Fibroblast of villous mesenchyme (primary cell): ENCODE results near the gene SNCG. TPM values are rescaled to one million over a fixed set of nuclear protein-coding genes. Genes with fewer than 3 reads are reported as not detected.
"Not testable (repeated sequence)": the region's sequence is repeated elsewhere in the genome, so short reads cannot be mapped to it uniquely, and the experiment has no call there.

Experiments used
- DNase-seq: peaks from one replicate; pipeline ENCODE4 v3.0.0-alpha.2; 2010; ENCODE audit warnings: low read depth
- H3K4me3 ChIP-seq: 2 replicates; pipeline ENCODE4 v1.5.1; 2011; ENCODE audit warnings: low read depth, mild to moderate bottlenecking, low read length
- total RNA-seq: library from RNA; depleted of rRNA; stranded (reverse); fragments of >200 nt; gene quantifications from 2 replicates; pipeline ENCODE4 v1.2.3, GENCODE V29; 2012
- TF ChIP-seq, protein P1 (sequence below): IDR thresholded peaks from 2 replicates; pipeline ENCODE4 v1.5.1; 2012; ENCODE audit warnings: low read depth, mild to moderate bottlenecking, low read length; ENCODE audit not compliant: insufficient read depth

Gene SNCG
- total RNA-seq, 1 donor, result 3.5 TPM

GRCh38 chr10:86970982-86971231, 12.5 kb downstream of the SNCG start:
- peak overlapping the region; percentile 70 for H3K4me3 ChIP-seq
- DNase-seq, result no peak
- TF ChIP-seq, protein P1, sequence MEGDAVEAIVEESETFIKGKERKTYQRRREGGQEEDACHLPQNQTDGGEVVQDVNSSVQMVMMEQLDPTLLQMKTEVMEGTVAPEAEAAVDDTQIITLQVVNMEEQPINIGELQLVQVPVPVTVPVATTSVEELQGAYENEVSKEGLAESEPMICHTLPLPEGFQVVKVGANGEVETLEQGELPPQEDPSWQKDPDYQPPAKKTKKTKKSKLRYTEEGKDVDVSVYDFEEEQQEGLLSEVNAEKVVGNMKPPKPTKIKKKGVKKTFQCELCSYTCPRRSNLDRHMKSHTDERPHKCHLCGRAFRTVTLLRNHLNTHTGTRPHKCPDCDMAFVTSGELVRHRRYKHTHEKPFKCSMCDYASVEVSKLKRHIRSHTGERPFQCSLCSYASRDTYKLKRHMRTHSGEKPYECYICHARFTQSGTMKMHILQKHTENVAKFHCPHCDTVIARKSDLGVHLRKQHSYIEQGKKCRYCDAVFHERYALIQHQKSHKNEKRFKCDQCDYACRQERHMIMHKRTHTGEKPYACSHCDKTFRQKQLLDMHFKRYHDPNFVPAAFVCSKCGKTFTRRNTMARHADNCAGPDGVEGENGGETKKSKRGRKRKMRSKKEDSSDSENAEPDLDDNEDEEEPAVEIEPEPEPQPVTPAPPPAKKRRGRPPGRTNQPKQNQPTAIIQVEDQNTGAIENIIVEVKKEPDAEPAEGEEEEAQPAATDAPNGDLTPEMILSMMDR, result no peak

DNA sequence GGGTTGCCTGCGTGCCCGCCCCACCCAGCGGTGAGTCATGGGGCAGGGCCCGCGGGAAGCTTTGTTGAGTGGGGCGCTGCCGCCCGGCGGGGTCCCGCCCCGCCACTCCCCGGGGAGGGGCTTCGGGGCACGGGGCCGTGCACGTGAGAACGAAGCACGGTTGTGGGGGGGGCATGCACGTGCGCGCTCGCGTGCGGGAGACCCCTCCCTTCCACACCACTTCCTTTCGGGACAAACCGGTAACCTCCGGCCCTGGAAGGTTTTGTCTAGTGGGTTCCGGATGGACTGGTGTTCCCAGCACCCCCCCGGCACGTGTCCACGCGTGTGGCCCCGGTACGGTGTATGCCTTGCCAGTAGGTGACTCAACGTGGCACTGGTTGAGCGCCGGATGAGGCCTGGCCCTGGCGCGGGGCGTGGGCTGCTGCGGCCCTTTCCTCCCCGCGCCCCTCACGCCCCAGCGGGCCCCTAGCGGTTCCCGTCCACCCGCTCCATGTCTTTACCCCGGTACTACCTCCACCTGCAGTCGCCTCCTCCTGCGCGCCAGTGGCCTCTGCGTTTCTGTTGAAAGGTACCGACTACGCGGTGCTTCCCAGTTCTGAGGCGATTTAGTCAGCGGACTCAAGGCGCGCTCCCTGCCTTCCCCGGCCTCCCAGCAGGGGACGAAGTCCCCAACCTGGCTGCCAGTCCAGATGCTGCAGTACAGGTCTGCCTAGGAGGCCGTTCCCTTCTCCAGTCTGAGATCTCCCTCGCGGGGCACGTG, 13.0 kb downstream of the SNCG start:
- DNase-seq, result peak; percentile 86
- H3K4me3 ChIP-seq, result peak overlapping the region; percentile 70
- TF ChIP-seq, protein P1, result no peak

DNA sequence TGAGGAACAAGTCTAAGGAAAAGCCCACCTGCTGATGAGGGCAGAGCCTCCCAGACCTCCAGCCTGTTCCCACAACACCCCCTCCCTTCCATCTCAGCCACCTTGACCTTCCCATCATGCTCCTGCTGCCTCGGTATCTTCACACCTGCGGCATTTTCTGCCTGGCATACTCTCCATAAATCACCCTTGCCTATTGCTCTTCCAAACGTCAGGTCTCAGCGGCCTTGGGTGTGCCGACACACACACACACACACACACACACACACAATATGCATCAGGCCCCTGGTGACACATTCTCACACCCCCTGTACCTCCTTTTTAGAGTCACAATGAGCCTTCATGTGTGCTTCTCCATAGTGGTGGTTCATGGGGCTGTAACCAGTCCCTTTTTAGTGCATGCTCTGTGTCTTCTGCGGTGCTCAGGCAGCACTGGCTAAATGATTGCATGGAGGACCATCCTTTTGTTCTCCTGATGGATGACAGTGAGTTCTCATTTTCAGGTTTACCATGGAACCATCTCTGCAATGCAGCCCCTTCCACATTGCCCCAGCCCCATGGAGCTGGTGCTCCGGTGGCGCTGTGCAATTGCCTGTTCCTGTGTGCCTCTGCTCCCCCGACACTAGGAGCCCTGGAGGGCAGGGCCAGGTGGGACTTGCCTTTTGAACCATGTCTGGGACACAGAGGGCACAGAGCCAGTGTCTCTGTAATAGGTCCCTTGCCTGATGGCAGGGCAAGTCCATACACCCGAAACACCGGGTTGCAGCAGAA, 14.4 kb downstream of the SNCG start:
- H3K4me3 ChIP-seq, result no peak overlapping the region
- TF ChIP-seq, protein P1, result no peak
- DNase-seq, result no peak

- TF ChIP-seq, protein P1, result no peak
- no peak for DNase-seq
- no peak overlapping the region for H3K4me3 ChIP-seq
Measured at GRCh38 chr10:86974484-86974883, 16.1 kb downstream of the SNCG start.

GRCh38 chr10:86976362-86977056, 18.1 kb downstream of the SNCG start:
- DNase-seq, result no peak
- TF ChIP-seq, protein P1, result no peak
- H3K4me3 ChIP-seq, result no peak overlapping the region

DNA sequence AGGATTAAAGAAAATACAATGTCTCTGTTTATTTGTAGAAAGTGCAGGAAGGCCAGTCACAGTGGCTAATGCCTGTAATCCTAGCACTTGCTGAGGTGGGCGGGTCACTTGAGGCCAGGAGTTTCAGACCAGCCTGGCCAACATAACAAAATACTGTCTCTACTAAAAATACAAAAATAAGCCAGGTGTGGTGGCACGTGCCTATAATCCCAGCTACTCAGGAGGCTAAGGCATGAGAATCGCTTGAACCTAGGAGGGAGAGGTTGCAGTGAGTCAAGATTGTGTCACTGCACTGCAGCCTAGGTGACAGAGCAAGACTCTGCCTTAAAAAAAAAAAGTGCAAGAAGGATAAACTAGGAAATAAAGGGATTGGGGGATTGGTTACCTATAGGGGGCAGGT, 20.1 kb downstream of the SNCG start:
- DNase-seq, result not testable (repeated sequence)

GRCh38 chr10:86979296-86979818, 21.0 kb downstream of the SNCG start:
- TF ChIP-seq, protein P1, result no peak
- no peak for DNase-seq
- H3K4me3 ChIP-seq, result no peak overlapping the region

More for the DNA sequence above, 20.1 kb downstream of the SNCG start:
- H3K4me3 ChIP-seq, result not testable (repeated sequence)
